ENCODE results near the gene KCNMA1.

- TF ChIP-seq POLR2A (IDR thresholded peaks at IDR 0.05) (no peak), CTCF (IDR thresholded peaks at IDR 0.05) (no peak)
Measured at GRCh38 chr10:77620731-77621130, 16.9 kb downstream of the KCNMA1 start.
